NCI-H524 treated with DMSO at 0.1 percent for 48 hours (cell line): ENCODE results near the gene GRM8.

Experiments used
- DNase-seq: peaks from one replicate; lab custom pipeline; 2025; lab: John Stamatoyannopoulos, UW

The GRM8 gene

GRCh38 chr7:126436213-126436868, 816.4 kb downstream of the GRM8 start:
- no peak for DNase-seq

DNA sequence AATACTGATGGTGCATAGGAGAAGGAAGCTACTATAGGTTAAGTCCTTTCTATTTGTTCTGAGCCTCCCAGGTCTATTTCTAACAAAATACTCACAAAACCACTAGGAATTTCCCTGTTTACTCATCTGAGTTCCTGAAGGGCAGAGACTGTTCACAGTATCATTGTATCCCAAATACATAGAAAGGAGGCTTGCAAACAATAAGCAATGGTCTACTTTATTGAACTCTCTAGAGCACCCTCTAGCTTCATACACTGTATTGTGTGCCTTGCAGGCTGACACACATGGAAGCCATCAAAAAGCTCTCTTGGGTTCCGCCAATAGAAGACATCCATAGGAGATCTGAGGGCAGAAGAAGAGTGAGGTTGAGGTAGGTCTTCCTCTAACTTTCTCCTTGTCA, 826.1 kb downstream of the GRM8 start:
- DNase-seq, result no peak

DNA sequence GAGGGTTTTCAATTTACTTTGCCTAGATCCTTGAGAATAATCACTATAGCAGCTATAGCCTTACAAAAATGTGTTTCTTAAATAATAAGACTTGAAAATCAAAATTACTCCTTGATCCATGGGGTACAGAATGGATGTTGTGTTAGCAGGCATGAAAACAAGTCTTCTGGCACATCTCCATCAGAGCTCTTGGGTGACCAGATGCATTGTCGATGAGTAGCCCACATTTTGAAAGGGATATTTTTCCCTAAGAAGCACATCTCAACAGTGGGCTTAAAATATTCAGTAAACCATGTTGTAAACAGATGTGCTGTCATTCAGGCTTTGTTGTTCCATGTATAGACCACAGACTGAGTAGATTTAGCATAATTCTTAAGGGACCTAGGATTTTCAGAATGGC, 827.8 kb downstream of the GRM8 start:
- DNase-seq, result no peak

DNA sequence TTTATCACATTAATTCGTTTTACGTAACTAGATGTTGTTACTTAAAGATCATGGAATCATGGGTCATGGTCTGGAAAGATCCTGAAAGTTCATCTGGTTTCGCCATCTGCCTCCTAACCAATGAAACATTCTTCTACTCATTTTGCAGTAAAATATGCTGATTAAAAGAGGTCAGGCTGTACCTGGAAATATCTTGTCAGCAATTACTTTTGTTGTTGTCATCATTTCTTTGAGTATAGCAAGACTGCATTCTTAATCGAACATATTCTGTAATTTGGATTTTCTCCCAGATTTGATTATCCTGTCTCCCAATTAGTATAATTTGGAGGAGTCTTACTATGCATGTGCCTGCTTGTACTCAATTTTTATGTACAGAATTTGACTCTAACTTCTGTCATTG, 833.7 kb downstream of the GRM8 start:
- DNase-seq, result no peak

DNA sequence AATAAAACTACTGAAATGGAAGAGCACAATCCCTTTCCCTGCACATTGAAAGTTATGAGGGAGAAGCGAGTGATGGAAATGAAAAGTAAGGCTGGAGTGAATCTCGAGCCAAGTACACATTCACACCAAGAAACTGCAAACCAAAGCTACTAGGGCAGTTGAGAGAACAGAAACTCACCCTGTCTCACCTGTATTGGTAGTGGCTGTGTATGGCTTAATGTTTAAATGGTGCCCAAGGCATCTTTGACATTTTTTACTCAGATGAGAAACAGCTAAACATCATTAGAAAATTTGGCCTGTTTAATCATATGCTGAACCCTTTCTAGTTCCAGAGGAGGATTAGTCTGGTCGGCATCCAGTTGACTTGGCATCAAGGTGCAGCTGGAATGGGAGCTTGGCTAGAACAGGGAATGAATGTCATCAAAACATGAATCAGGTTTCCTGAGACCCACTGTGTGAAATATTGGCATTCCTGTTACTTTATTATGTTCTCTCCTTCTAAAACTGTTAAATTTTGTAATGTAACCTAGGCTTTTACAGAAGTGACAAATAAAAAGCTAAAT, 840.8 kb downstream of the GRM8 start:
- no peak for DNase-seq

- DNase-seq, result no peak
Measured at GRCh38 chr7:126411032-126411820, 841.5 kb downstream of the GRM8 start.

GRCh38 chr7:126403040-126403439, 849.7 kb downstream of the GRM8 start:
- no peak for DNase-seq

DNA sequence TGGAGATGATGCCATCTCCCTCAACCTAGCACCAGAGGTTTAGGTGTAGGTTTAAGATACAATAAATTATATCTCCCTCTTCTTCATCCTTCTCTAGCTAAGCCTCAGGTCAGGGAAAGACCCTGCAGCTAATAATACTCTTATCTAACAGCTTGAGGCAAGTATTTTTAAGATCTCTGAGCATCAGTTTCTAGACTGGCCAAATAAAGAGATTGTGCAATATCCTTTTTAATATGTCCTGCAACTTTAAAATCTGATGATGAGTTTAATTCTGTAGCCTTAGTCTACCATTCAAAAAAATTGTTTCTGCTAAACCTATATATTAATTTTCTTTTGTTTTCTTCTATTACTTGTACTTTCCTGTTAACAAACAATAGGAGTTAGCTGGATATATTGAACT, 850.8 kb downstream of the GRM8 start:
- no peak for DNase-seq

- DNase-seq, result no peak
Measured at GRCh38 chr7:126398851-126399529, 853.8 kb downstream of the GRM8 start.

GRCh38 chr7:126398285-126398684, 854.5 kb downstream of the GRM8 start:
- DNase-seq, result no peak

DNA sequence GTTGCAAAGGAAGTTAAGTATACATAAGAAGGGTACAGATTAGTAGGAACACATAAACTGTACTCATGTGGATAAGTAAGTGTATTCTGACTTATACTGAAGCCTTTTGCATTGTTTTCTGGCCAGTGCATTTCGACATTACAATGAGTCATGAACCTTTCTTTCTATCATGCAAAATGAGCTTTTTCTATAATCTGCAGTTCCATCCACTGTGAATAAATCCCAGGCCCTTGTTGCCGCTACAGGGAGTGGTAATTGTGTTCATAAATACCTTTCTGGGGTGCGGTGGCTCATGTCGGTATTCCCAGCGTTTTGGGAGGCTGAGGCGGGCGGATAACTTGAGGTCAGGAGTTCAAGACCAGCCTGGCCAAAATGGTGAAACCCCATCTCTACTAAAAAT, 858.3 kb downstream of the GRM8 start:
- DNase-seq, result no peak
